Astrocyte of the spinal cord (primary cell): ENCODE data around the gene ENO3.

Experiments used
- DNase-seq: peaks from one replicate; pipeline ENCODE4 v3.0.0; 2011; ENCODE audit warnings: low read depth, low spot score
- H3K4me3 ChIP-seq: 2 replicates; pipeline ENCODE4 v1.5.1; 2011; ENCODE audit warnings: low read depth, mild to moderate bottlenecking, low read length, moderate library complexity
- in situ Hi-C: cut with HindIII; loops from 2 replicates; pipeline ENCODE4 v1.10.0; 2017; ENCODE audit warnings: low sequenced_read_pairs
- TF ChIP-seq, protein P1 (sequence below): IDR thresholded peaks from 2 replicates; pipeline ENCODE4 v1.5.1; 2012; ENCODE audit warnings: low read depth, mild to moderate bottlenecking, low read length, inconsistent platforms

ENO3 gene

DNA sequence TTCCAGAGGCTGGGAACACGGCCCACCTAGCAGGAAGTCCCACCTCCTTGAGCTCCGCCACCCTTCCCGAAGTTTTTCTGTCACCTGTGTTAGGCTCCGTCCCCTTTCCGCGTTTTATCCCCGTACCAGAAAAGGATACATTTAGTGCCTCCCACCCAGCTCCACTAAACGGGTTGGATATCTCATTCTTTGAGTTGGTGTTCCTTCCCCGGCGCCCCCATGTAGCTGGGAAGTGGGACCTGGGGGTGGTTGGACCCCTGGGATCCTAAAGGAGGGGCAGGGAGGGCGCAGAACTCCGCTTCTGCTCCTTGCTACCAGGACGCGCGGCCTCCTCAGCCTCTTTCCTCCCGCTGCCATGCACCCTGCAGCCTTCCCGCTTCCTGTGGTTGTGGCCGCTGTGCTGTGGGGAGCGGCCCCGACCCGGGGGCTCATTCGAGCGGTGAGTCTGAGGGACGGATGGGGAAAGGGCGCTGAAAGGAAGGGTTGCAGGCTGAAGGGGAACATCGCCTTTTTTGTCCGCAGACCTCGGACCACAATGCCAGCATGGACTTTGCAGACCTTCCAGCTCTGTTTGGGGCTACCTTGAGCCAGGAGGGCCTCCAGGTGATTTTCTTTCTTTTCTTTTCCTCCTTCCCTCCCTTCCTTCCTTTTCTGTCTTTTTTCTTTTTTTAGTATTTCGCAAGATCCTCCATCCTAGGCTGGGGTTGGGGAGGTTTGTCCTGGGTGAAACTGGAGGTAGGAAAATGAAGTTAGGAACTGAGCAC lies 10.2 kb upstream of the ENO3 start:
- no peak for DNase-seq
- TF ChIP-seq, protein P1, sequence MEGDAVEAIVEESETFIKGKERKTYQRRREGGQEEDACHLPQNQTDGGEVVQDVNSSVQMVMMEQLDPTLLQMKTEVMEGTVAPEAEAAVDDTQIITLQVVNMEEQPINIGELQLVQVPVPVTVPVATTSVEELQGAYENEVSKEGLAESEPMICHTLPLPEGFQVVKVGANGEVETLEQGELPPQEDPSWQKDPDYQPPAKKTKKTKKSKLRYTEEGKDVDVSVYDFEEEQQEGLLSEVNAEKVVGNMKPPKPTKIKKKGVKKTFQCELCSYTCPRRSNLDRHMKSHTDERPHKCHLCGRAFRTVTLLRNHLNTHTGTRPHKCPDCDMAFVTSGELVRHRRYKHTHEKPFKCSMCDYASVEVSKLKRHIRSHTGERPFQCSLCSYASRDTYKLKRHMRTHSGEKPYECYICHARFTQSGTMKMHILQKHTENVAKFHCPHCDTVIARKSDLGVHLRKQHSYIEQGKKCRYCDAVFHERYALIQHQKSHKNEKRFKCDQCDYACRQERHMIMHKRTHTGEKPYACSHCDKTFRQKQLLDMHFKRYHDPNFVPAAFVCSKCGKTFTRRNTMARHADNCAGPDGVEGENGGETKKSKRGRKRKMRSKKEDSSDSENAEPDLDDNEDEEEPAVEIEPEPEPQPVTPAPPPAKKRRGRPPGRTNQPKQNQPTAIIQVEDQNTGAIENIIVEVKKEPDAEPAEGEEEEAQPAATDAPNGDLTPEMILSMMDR: no peak
- in situ Hi-C loops: no loop called here
- H3K4me3 ChIP-seq: peak overlapping the region; percentile 97

DNA sequence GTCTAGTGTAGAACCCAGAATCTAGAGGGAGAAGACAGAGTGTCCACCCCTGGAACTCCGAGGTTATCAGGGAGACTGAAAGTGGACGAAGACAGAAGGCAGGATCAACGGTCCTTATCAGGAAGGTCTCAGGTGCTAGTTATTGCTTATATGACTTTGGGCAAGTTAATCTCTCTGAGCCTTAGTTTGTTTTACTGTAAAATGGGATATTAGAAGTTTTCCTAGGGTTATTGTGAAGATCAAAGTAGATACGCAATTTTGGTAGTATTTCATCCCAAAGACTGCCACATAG lies 9.7 kb upstream of the ENO3 start:
- in situ Hi-C loops: no loop called here
- peak overlapping the region; percentile 97 for H3K4me3 ChIP-seq
- TF ChIP-seq, protein P1: no peak
- no peak for DNase-seq

DNA sequence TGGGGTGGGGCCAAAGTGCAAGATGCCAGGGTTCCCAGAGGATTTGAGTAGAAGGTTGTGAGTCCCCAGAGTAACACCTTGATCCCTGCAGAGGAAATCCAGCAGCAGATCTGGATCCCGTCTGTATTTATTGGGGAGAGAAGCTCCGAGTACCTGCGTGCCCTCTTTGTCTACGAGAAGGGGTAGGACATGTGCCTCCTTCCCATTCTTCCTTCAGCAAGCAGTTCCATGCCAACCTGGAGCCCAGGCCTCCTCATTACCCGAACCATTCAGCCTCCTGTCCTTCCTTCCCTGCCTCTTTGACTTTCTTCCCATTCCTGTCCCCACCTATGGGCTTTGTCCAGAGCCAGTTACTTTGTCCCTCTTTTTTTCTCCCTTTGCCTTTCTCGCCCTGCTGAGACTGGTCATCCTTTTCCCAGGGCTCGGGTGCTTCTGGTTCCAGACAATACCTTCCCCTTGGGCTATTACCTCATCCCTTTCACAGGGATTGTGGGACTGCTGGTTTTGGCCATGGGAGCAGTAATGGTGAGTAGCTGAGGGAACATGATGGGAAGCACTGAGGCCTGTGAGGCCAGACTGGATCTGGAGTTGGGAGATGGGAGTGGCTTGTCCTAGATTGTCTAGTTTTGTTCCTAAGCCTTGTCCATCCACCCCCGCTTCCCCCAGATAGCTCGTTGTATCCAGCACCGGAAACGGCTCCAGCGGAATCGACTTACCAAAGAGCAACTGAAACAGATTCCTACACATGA lies 8.0 kb upstream of the ENO3 start:
- no peak for DNase-seq
- in situ Hi-C loops: no loop called here
- H3K4me3 ChIP-seq: no peak overlapping the region
- TF ChIP-seq, protein P1: no peak

DNA sequence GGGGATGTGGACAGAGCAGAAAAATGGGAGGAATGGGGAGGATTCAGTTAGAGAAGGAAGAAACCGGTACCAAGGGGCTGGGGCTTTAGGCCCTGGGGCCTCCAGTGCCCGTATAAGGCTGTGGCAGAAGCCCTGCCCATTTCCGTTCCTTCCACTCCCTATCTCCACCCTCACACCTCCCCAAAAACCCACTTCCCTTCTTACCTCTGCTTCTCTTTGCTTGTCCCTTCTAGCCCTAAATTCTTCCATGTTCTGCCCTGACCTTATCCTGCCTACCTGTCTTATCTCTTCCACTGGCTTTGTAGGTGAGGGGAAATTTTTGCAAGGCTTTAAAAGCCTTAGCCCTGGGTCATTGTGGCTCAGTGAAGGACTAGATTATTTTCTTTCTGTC lies 6.8 kb upstream of the ENO3 start:
- DNase-seq: no peak
- TF ChIP-seq, protein P1: no peak
- in situ Hi-C loops: no loop called here
- H3K4me3 ChIP-seq: no peak overlapping the region

DNA sequence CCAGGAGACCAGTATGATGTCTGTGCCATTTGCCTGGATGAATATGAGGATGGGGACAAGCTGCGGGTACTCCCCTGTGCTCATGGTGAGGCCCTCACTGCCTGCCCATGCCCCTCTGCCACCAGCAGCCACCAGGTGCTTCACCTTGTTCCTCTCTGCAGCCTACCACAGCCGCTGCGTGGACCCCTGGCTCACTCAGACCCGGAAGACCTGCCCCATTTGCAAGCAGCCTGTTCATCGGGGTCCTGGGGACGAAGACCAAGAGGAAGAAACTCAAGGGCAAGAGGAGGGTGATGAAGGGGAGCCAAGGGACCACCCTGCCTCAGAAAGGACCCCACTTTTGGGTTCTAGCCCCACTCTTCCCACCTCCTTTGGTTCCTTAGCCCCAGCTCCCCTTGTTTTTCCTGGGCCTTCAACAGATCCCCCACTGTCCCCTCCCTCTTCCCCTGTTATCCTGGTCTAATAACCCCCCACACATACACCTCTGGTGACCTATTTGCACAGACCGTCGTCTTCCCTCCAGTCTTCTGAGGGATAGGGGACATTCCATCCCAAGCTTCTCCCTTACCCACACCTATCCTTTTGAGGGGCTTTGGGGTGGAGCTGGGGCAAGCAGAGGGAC lies 6.3 kb upstream of the ENO3 start:
- in situ Hi-C loops: no loop called here
- no peak for DNase-seq
- H3K4me3 ChIP-seq: no peak overlapping the region
- TF ChIP-seq, protein P1: no peak

DNA sequence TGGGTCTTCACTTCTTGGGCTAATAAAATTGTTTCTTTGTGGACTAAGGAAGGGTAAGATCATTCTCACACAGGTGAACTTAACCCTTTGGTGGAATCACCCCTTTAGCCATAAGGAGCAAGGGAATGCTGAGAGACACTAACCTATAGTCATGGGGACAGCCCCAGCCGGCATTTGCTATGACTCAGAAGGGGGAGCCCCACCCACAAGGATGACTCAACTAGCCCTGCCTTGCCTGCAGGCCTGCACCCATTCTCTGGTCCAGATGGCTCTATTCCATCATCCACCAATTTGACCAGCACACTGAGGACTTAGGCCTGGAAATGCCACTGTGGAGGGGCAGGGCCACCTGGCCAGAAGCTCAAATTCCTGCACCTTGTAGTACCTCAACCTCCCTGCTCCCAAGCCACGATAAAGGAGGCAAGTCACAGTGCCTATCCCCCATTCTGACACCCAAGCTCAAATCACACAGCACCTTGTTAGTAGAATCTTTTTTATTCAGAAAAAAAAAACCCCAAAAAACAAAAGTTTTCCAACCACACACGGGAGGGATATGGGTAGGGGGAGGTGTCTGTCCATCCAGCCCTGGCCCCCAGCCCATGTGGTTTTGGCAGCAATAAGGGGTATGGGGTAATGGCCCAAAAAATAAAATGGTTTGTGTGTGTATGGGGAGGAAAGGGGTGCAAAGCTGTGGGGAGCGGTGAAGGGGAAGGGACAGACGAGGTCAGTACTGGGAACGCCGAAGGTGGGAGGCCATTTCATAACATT lies 5.6 kb upstream of the ENO3 start:
- no peak overlapping the region for H3K4me3 ChIP-seq
- TF ChIP-seq, protein P1: no peak
- peak; percentile 86 for DNase-seq
- in situ Hi-C loops: no loop called here
